Activated naive CD4-positive, alpha-beta T cell treated with anti-CD3 and anti-CD28 coated beads, Interleukin-2, amount 10 ng/mL, durations not matched to agents 7 days and 5 days (primary cell): ENCODE data around the gene RAD52.

Experiments
- CTCF ChIA-PET: fragments of 350-600 bp; sonication (Branson Sonifier 250); formaldehyde crosslinking; loops from one replicate; lab custom pipeline; 2021; ENCODE audit warnings: antibody characterized with exemption; lab: Charles Lee
- DNase-seq: peaks from one replicate; pipeline ENCODE4 v3.0.0-alpha.2; 2020
- H3K27ac Mint-ChIP-seq: one replicate; pipeline ENCODE4 v1.8.0; 2021; ENCODE audit warnings: mild to moderate bottlenecking, moderate library complexity, mixed read lengths
- H3K27me3 Mint-ChIP-seq: one replicate; pipeline ENCODE4 v1.8.0; 2021; ENCODE audit warnings: mild to moderate bottlenecking, mixed read lengths
- H3K36me3 Mint-ChIP-seq: one replicate; pipeline ENCODE4 v1.8.0; 2021; ENCODE audit warnings: mixed read lengths
- H3K4me1 Mint-ChIP-seq: one replicate; pipeline ENCODE4 v1.8.0; 2021; ENCODE audit warnings: mixed read lengths
- H3K4me3 Mint-ChIP-seq: one replicate; pipeline ENCODE4 v1.8.0; 2021; ENCODE audit warnings: mild to moderate bottlenecking, moderate library complexity, mixed read lengths
- H3K9me3 Mint-ChIP-seq: one replicate; pipeline ENCODE4 v1.8.0; 2021; ENCODE audit warnings: mixed read lengths

The RAD52 gene

DNA sequence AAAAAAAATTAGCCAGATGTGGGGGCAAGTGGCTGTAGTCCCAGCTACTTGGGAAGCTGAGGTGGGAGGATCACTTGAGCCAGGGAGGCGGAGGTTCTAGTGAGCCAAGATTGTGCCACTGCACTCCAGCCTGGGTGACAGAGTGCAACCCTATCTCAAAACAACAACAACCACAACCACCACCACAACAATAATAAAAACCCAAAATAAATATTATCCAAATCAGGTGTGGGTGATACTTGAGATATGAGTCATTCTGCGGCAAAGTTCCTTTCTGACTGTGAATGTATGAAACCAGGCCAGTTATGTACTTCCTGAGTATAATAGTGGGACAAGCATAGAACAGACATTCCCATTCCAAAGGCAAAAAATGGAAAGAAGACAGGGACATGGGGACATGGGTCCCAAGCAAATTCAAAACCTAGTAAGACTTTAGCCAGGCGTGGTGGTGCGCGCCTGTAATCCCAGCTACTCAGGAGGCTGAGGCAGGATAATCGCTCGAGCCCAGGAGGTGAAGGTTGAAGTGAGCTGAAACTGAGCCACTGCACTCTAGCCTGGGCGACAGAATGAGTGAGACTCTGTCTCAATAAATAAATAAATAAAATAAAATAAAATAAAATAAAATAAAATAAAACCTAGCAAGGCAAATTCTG, 31.8 kb upstream of the RAD52 start:
- no peaks in the 10 kb centered on the region for H3K9me3 Mint-ChIP-seq
- no peak for DNase-seq
- CTCF ChIA-PET: interaction anchor here (1.5 kb wide), 1 partner anchor 434 kb away, joined by 3 read pairs; no protein-coding TSS in a partner anchor
- no peaks in the 10 kb centered on the region for H3K36me3 Mint-ChIP-seq
- H3K4me3 Mint-ChIP-seq: no peak overlapping the region
- H3K4me1 Mint-ChIP-seq: no peaks in the 10 kb centered on the region
- H3K27ac Mint-ChIP-seq: no peak overlapping the region
- no peaks in the 10 kb centered on the region for H3K27me3 Mint-ChIP-seq

DNA sequence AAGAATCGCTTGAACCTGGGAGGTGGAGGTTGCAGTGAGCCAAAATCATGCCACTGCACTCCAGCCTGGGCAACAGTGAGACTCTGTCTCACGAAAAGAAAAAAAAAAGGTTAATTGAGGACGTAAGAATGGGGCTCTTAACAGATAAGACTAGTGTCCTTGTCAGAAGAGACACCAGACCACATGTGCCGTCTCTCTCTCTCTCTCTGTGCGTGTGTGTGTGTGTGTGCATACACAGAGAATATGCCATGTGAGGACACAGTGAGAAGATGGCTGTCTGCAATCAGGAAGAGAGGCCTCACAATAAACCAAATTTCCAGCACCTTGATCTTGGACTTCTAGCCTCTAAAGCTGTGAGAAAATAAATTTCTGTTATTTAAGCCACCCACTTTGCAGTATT, 29.9 kb upstream of the RAD52 start:
- Mint-ChIP-seq H3K27me3 (no peaks in the 10 kb centered on the region), H3K4me3 (no peak overlapping the region), H3K4me1 (no peaks in the 10 kb centered on the region), H3K36me3 (no peaks in the 10 kb centered on the region), H3K9me3 (no peaks in the 10 kb centered on the region), H3K27ac (no peak overlapping the region)
- CTCF ChIA-PET: no interaction called here
- no peak for DNase-seq

DNA sequence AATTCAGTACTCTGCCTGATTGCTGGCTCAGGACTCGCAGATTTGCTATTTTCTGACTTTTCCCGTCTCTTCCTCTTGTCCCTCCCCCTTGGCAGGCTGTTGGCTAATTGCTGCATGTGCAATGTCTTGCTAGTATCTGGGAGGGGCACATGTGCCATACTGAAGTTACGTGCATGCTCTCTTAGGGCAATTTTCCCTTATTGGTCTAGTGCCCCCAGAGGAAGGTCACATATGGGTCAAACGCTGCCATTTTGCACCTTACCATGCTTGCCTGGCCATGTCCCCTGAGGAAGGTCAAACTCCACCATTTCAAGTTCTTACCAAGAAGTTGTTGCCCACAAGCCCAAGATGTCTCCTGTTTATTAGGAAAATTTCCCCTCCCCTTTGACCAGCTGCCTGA, 27.7 kb upstream of the RAD52 start:
- no peaks in the 10 kb centered on the region for H3K9me3 Mint-ChIP-seq
- H3K4me3 Mint-ChIP-seq: no peak overlapping the region
- no peak overlapping the region for H3K27ac Mint-ChIP-seq
- no peak for DNase-seq
- no peaks in the 10 kb centered on the region for H3K4me1 Mint-ChIP-seq
- H3K36me3 Mint-ChIP-seq: no peaks in the 10 kb centered on the region
- H3K27me3 Mint-ChIP-seq: peaks cover 5% of the 10 kb centered on the region
- CTCF ChIA-PET: no interaction called here

DNA sequence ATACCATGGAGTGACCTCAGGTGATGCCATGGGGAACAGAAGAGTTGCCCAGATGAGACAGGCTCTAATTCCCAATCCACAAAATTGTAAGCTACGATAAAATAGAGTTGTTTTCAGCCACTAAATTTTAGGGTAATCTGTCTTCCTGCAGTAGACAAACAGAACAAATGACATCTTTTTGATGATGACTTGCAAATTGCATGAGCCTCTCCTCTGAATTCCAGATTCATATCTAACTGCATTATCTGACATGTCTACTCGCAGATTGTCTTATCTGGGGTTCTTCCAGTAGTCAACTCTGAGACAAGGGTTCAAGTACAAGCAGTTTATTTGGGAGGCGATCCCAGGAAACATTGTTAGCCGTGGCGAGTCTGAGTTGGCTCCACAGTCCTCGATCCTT, 27.1 kb upstream of the RAD52 start:
- no peak for DNase-seq
- H3K36me3 Mint-ChIP-seq: no peaks in the 10 kb centered on the region
- CTCF ChIA-PET: no interaction called here
- H3K27me3 Mint-ChIP-seq: peaks cover 5% of the 10 kb centered on the region
- no peaks in the 10 kb centered on the region for H3K4me1 Mint-ChIP-seq
- no peak overlapping the region for H3K27ac Mint-ChIP-seq
- no peaks in the 10 kb centered on the region for H3K9me3 Mint-ChIP-seq
- H3K4me3 Mint-ChIP-seq: no peak overlapping the region

DNA sequence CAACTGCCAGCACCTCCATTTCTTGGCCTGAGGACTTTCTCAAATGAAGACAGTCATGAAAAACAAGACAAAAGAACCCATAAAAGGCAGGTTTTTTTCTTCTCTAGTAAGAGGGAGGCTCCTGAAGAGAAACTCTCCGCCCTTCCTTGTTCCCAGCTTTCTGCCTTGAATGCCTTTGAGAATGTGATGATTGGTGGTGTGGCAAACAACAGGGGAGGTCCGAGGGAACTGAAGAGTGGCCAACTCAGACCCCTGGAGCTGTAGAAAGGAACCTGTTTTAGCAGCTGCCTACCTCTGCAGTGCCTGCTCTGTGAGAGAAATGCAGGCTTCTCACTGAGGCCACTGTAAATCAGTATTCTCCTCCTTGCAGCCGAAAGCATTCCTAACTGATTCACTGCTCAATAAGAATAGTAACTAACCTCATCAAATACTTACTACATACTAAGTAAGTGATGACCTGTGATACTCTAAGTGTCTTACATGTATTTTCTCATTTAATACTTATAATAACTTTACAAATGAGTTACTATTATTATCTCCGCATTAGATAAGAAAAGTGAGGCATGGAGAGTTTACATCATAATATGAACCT, 24.9 kb upstream of the RAD52 start:
- H3K9me3 Mint-ChIP-seq: no peaks in the 10 kb centered on the region
- H3K4me1 Mint-ChIP-seq: no peaks in the 10 kb centered on the region
- H3K4me3 Mint-ChIP-seq: no peak overlapping the region
- no peak overlapping the region for H3K27ac Mint-ChIP-seq
- no peaks in the 10 kb centered on the region for H3K36me3 Mint-ChIP-seq
- peaks cover 5% of the 10 kb centered on the region for H3K27me3 Mint-ChIP-seq
- no peak for DNase-seq
- CTCF ChIA-PET: interaction anchor here (0.7 kb wide), 1 partner anchor 19 kb away, joined by 3 read pairs; no protein-coding TSS in a partner anchor

DNA sequence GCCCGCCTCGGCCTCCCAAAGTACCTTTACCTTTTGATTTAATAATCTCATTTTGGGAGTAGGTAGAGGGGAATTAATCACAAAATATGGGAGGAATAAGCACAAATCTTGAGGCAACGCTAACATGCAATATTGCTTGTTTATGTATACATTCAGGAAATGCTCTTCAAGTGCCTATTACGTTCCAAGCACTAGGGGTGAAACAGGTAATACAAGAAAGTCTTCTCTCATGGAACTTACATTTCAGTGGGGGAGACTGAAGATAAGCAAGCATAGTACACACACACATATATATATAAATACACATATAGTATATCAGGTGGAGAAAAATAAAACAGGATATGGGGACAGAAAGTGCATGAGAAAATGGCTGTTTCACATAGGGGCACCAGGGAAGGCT, 22.5 kb upstream of the RAD52 start:
- CTCF ChIA-PET: no interaction called here
- H3K4me3 Mint-ChIP-seq: no peak overlapping the region

DNA sequence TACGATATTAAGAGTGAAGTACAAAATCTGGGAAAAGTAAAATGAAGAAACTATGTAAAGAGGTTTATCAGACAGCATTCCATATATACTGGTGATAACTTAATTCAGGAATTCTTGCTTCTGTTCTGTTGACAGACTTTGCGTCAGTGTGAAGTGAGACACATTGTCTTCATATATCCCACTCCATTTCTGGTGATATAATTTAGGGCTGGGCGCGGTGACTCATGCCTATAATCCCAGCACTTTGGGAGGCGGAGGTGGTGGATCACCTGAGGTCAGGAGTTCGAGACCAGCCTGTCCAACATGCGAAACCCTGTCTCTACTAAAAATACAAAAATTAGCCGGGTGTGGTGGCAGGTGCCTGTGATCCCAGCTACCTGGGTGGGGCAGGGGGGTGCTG, 20.3 kb upstream of the RAD52 start:
- Mint-ChIP-seq H3K4me1 (no peaks in the 10 kb centered on the region), H3K36me3 (no peaks in the 10 kb centered on the region), H3K27ac (no peak overlapping the region), H3K27me3 (peaks cover 5% of the 10 kb centered on the region), H3K9me3 (no peaks in the 10 kb centered on the region), H3K4me3 (no peak overlapping the region)
- no peak for DNase-seq
- CTCF ChIA-PET: no interaction called here

More for the DNA sequence above, 22.5 kb upstream of the RAD52 start:
- peaks cover 5% of the 10 kb centered on the region for H3K27me3 Mint-ChIP-seq
- no peak overlapping the region for H3K27ac Mint-ChIP-seq
- H3K9me3 Mint-ChIP-seq: no peaks in the 10 kb centered on the region
- DNase-seq: no peak
- H3K4me1 Mint-ChIP-seq: no peaks in the 10 kb centered on the region
- H3K36me3 Mint-ChIP-seq: no peaks in the 10 kb centered on the region

DNA sequence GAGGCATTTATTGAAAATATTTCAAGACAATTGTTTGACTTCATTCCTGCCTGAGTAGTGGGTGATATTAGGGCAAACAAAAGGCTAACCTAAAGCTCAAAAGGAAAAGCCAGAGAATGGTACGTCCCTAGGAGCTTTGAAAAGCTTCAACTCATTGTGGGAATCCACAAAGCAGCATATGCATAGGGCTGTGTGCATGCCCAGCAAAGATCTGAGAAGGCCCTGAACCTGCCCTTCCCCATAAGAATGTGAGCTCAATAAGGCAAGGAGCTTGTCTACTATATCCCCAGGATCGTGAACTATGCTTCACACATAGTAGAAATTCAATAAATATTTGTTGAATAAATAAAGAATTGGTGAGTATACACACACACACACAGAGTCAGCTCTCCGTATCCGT, 19.1 kb upstream of the RAD52 start:
- H3K36me3 Mint-ChIP-seq: no peaks in the 10 kb centered on the region

DNA sequence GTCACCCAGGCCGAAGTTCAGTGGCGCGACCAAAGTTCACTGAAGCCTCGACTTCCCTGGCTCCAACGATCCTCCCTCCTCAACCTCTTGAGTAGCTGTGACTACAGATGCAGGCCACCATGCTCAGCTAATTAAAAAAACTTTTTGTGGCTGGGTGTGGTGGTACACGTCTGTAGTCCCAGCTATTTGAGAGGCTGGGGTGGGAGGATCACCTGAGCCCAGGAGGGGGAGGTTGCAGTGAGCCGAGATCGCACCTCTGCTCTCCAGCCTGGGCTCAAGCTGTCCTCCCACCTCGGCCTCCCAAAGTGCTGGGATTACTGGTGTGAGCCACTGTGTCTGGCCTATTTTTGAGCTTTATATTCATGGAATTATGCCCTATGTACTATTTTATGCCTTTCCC, 18.1 kb upstream of the RAD52 start:
- Mint-ChIP-seq H3K36me3 (no peaks in the 10 kb centered on the region), H3K9me3 (no peaks in the 10 kb centered on the region), H3K27me3 (peaks cover 3% of the 10 kb centered on the region), H3K27ac (no peak overlapping the region), H3K4me1 (no peaks in the 10 kb centered on the region), H3K4me3 (no peak overlapping the region)
- CTCF ChIA-PET: interaction anchor here (0.5 to 1.2 kb wide), 4 partner anchors 8 to 392 kb away, joined by 3 to 4 read pairs (median 3); partner anchors contain the start of gene RAD52
- DNase-seq: no peak

More for the DNA sequence above, 19.1 kb upstream of the RAD52 start:
- Mint-ChIP-seq H3K27ac (no peak overlapping the region), H3K4me3 (no peak overlapping the region), H3K9me3 (no peaks in the 10 kb centered on the region), H3K27me3 (peaks cover 3% of the 10 kb centered on the region), H3K4me1 (no peaks in the 10 kb centered on the region)
- no peak for DNase-seq
- CTCF ChIA-PET: interaction anchor here (1.1 to 1.2 kb wide), 2 partner anchors 9 to 19 kb away, joined by 3 to 4 read pairs; partner anchors contain the start of gene RAD52

DNA sequence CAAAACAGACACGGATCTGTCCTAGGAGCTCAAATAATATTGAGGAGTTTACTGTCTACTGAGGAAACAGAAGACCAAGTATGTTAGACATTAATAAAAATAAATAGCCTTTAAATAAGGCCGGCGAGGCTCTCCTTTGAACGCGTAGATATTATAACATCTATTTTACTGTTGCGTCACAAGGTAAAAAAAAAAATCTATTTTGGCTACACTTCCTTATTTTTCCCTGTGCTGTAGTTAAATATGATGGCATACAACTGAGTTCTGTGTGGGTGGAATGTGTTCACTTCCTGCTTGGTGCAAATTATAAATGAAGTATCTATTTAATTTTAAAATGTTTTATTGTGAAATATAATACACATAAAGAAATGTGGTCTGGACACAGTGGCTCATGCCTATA, 17.2 kb upstream of the RAD52 start:
- Mint-ChIP-seq H3K4me3 (no peak overlapping the region), H3K4me1 (no peaks in the 10 kb centered on the region), H3K27ac (no peak overlapping the region), H3K36me3 (no peaks in the 10 kb centered on the region), H3K27me3 (peaks cover 3% of the 10 kb centered on the region), H3K9me3 (no peaks in the 10 kb centered on the region)
- DNase-seq: no peak
- CTCF ChIA-PET: no interaction called here

DNA sequence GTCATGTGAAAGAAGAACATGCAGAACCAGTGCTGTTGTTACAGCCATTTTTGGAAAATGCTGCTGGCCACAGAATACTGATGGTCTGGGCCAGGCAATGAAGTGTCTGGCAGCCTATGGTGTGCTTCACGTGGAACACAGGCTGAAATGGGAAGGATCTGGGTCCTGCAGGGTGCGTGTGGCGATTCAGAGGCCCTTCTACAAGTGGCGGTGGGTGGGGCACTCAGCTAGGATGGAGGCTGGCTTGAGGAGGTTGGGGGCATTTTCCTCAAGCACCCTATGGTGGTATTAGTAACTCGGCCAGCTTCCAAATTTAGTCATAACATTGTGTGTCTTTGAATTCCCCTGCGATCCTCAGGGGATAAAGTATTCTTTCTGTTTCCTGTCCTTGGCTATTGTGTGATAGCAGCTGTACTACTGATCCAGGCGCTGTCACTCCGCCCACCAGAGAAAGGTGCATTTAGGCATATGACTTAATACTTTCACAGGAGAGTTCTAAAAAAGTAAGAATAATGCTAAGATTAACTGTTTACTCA, 9.2 kb upstream of the RAD52 start:
- Mint-ChIP-seq H3K27me3 (peaks cover under 1% of the 10 kb centered on the region), H3K27ac (no peak overlapping the region), H3K9me3 (no peaks in the 10 kb centered on the region), H3K4me3 (no peak overlapping the region), H3K36me3 (no peaks in the 10 kb centered on the region), H3K4me1 (no peaks in the 10 kb centered on the region)
- CTCF ChIA-PET: interaction anchor here (2.0 kb wide), 1 partner anchor 10 kb away, joined by 4 read pairs; no protein-coding TSS in a partner anchor
- no peak for DNase-seq

DNA sequence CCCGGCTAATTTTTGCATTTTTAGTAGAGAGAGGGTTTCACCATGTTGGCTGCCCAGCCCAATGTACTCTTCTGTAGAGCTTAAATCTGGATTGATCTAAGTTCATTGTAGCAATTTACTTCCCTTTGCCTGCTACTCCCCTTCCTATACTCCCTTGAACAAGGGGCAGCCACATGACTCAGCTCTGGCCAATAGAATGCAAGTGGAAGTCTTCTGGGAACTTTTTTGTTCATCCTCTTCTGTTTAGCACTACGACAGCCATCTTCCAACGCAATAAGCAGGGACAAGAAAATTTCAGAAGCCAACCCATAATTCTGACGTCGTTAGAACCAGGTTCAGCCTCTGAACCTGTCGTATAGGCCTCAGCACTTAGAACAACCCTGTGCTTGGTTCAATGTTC, 6.4 kb upstream of the RAD52 start:
- CTCF ChIA-PET: interaction anchor here (0.9 to 1.2 kb wide), 2 partner anchors 19 to 137 kb away, joined by 3 read pairs; no protein-coding TSS in a partner anchor
- no peaks in the 10 kb centered on the region for H3K27me3 Mint-ChIP-seq

DNA sequence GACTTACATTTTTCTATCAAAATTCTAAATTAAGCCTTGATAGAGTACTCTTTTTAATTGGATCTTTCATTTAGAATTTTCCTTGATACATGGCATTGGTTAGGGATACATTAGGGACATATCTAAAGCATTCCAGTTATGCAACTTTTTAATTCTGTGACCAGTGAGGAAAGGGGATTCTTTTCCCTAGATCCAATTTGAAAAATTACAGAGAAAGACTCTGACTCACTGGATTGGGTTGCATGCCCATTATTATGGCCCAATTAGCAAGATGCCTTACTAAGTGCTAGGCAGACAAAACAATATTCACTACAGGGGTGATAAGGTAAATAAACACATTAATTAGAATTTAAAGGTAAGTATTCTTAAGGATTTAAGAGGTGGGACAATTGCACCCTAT, 5.2 kb upstream of the RAD52 start:
- CTCF ChIA-PET: no interaction called here
- H3K27me3 Mint-ChIP-seq: peaks cover under 1% of the 10 kb centered on the region
- H3K4me1 Mint-ChIP-seq: no peaks in the 10 kb centered on the region
- DNase-seq: no peak
- no peak overlapping the region for H3K27ac Mint-ChIP-seq
- no peaks in the 10 kb centered on the region for H3K36me3 Mint-ChIP-seq
- no peak overlapping the region for H3K4me3 Mint-ChIP-seq
- no peaks in the 10 kb centered on the region for H3K9me3 Mint-ChIP-seq

More for the DNA sequence above, 6.4 kb upstream of the RAD52 start:
- no peaks in the 10 kb centered on the region for H3K4me1 Mint-ChIP-seq
- no peaks in the 10 kb centered on the region for H3K9me3 Mint-ChIP-seq
- no peaks in the 10 kb centered on the region for H3K36me3 Mint-ChIP-seq
- H3K4me3 Mint-ChIP-seq: no peak overlapping the region
- DNase-seq: no peak
- no peak overlapping the region for H3K27ac Mint-ChIP-seq

DNA sequence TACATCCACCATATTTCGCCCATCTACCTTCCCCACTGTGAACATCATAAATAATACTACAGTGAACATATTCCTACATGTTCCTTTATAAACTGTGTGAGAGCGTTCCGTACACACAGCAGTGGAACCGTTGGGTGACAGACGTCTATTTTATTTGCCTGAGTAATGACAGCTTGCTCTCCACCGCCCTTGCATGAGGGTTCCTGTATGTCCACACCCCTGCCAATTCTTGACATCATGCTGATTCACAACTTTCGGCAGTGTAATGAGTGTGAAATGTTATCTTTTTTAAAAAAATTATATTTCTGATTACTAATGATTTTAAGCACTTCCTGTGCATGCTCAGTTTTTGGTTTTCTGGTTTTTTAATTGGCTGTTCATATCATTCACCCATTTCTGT, 4.3 kb upstream of the RAD52 start:
- Mint-ChIP-seq H3K4me1 (peaks cover 6% of the 10 kb centered on the region), H3K4me3 (no peak overlapping the region), H3K27me3 (peaks cover 5% of the 10 kb centered on the region), H3K9me3 (no peaks in the 10 kb centered on the region), H3K36me3 (peaks cover 4% of the 10 kb centered on the region), H3K27ac (no peak overlapping the region)
- CTCF ChIA-PET: interaction anchor here (0.9 kb wide), 2 partner anchors 378 to 501 kb away, joined by 3 to 4 read pairs; no protein-coding TSS in a partner anchor
- DNase-seq: no peak
